ENCODE measurements around the gene JCHAIN. TPM values are rescaled to one million over a fixed set of nuclear protein-coding genes. Genes with fewer than 3 reads are reported as not detected.

JCHAIN gene
- total RNA-seq, 4 donors from 2014 or later, result 15.8 to 99.9 (median 36.0) TPM

DNA sequence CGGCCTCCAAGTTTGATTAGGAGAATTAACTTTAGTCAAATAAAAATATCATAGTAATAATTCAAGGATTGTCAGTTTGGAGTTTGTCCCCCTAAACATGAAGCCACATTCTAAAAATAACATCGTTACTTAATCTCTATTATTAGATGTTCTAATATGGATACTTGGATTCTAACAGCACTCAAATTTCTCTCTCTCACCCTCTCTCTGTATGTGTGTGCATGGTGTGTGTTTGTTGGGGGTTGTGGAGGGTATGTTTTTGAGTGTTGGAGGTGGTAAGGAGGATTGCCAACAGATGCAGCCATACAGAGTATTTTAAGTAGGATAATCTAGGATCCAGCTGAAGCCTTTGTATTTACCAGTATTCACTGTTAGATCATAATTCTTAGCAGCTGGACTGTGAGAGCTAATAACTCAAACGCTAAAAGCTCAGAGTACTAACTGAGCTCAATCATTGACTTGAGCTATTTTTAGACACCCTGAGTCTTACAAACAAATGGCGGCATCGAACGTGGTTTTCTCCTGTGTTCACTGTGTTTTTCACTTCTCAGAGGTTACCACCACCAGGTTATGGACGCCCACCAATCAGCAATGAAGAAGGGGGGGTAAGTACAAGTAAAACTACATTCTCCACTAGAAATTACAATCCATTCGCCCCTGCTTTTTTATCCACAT, 28.9 kb downstream of the JCHAIN start:
- TF ChIP-seq, protein P1, sequence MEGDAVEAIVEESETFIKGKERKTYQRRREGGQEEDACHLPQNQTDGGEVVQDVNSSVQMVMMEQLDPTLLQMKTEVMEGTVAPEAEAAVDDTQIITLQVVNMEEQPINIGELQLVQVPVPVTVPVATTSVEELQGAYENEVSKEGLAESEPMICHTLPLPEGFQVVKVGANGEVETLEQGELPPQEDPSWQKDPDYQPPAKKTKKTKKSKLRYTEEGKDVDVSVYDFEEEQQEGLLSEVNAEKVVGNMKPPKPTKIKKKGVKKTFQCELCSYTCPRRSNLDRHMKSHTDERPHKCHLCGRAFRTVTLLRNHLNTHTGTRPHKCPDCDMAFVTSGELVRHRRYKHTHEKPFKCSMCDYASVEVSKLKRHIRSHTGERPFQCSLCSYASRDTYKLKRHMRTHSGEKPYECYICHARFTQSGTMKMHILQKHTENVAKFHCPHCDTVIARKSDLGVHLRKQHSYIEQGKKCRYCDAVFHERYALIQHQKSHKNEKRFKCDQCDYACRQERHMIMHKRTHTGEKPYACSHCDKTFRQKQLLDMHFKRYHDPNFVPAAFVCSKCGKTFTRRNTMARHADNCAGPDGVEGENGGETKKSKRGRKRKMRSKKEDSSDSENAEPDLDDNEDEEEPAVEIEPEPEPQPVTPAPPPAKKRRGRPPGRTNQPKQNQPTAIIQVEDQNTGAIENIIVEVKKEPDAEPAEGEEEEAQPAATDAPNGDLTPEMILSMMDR (IDR thresholded peaks at IDR 0.05), result no peak
- no peak for DNase-seq (ENCODE audit: low spot score)
- no peak for ATAC-seq (ENCODE audit: low FRiP score)

DNA sequence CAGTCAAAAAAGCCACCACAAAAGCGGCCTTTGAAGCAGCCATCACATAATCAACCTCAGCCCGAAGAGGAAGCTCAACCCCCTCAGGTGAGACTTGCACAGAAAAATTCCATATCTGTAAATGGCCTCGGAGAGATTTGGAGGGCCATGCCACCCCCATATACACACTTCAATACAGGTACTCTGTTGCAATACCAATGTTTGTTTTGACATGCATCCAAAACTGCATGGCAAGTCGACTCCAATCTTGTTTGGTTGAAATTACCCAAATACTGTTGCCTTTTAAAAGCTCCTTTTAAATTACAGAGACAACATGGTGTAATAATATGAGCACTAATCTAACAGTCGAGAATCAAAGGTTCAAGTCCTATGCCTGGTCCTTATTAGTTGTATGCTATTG, 31.8 kb downstream of the JCHAIN start:
- TF ChIP-seq, protein P1 (IDR thresholded peaks at IDR 0.05), result no peak
- DNase-seq (ENCODE audit: low spot score) (no peak), ATAC-seq (ENCODE audit: low FRiP score) (no peak)

DNA sequence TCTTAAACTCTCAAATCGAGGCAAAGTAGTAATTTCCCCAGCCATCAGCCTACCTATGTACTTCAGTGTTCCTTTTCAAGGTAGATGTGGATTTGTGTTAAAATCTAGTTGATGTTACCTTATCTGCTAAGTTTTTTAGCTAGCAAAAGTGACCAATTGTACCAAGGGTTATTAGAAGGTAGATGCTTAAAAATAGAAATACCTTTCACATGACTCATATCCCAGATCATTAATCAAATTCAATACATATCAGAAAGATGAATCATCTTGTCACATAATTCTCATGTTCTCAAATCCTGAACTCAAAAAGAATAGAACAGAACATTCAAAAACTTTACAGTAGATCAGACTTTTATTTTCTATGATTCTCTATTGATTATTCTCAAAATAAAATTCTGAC, 34.3 kb downstream of the JCHAIN start:
- TF ChIP-seq, protein P1 (IDR thresholded peaks at IDR 0.05), result no peak
- DNase-seq (ENCODE audit: low spot score), result no peak
- ATAC-seq (ENCODE audit: low FRiP score), result no peak

DNA sequence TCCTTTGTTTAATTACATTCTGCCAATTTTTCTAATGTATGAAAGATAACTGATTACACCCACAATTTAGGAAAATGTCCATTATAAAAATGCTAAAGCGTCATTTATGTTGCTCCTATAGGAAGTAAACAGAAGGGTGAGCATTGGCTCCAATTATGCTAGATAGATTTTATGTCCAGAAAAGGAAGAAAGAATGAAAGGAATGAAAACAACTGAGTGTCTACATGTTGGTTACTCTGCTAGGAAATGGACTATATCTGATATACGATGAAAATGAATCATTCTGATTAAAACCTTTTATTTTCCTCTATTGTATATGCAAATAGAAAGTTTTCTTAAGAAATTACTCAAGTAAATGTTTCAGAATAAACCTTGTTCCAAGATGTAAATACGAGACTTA, 36.1 kb downstream of the JCHAIN start:
- no peak for DNase-seq (ENCODE audit: low spot score)
- no peak for ATAC-seq (ENCODE audit: low FRiP score)
- TF ChIP-seq, protein P1 (IDR thresholded peaks at IDR 0.05), result no peak

DNA sequence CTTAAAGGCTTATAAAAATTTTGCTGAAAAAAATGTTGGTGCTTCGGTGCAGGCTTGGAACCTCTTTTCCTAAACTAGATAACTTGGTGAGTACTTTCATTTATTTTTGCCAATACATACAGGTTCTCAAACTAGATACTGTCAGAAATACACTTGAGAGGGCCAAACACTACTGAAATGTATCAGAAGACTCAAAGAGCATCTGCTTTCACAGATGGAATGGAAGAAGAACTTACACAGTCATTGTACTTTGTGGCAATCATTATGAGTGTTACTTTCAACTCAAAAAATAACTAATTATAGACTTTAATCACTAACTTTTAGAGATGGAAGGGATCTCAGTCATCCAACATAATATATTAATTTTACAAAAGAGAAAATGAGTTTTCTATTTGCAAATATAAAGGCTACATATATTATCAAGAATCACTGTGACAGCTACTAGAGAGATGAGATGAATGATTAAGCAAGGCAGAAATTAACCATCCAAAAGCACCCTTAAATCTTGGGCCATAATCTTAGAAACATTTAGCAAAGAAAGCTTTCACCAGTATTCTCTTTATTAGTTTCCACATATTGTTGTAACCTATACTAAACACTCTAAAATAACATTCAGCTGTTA, 36.7 kb downstream of the JCHAIN start:
- TF ChIP-seq, protein P1 (IDR thresholded peaks at IDR 0.05), result no peak
- DNase-seq (ENCODE audit: low spot score) (no peak), ATAC-seq (ENCODE audit: low FRiP score) (no peak)

DNA sequence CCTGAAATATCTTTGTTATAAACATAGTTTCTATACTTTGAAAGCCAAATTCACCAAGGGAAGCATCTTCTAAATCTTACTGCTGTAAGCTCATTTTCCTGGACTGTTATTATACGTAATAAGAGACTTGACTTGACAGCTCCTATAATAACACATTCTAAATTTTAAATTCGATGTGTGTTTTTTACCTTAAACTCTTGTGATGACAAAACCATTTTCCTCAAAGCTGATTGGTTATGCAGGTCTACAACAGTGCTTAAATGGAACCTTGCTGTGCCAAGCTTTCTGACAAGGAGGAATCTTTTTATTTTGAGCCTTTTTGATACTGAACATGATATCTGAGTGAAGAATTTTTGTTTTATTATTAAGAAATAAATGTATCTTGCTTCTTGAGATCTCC, 37.9 kb downstream of the JCHAIN start, which contains the start of gene ENAM:
TSS of gene ENAM (plus strand) at position 301 of the 400 bp plus-strand sequence. CDS start 757 bp downstream, outside the sequence.
- no peak for DNase-seq (ENCODE audit: low spot score)

More for the DNA sequence above, 37.9 kb downstream of the JCHAIN start, which contains the start of gene ENAM:
- TF ChIP-seq, protein P1 (IDR thresholded peaks at IDR 0.05), result no peak
- no peak for ATAC-seq (ENCODE audit: low FRiP score)

Data from omental fat pad (tissue), 4 donors.